ENCODE results near the gene SULT1A3.
"Not testable (repeated sequence)": the region's sequence is repeated elsewhere in the genome, so short reads cannot be mapped to it uniquely, and the experiment has no call there.

The SULT1A3 gene

GRCh38 chr16:30197001-30197400 lies 2.1 kb upstream of the SULT1A3 start:
- H3K4me3 Mint-ChIP-seq; H3K36me3 Mint-ChIP-seq (ENCODE audit: low read depth); H3K9me3 Mint-ChIP-seq; H3K27me3 Mint-ChIP-seq (ENCODE audit: low read depth); H3K4me1 Mint-ChIP-seq (ENCODE audit: low read depth); H3K27ac Mint-ChIP-seq: not testable (repeated sequence)

GRCh38 chr16:30199608-30200343 lies 721 bp downstream of the SULT1A3 start:
- H3K36me3 Mint-ChIP-seq (ENCODE audit: low read depth); H3K27me3 Mint-ChIP-seq (ENCODE audit: low read depth); H3K4me3 Mint-ChIP-seq; H3K27ac Mint-ChIP-seq; H3K9me3 Mint-ChIP-seq; H3K4me1 Mint-ChIP-seq (ENCODE audit: low read depth): not testable (repeated sequence)

GRCh38 chr16:30205541-30206236 lies 6.6 kb downstream of the SULT1A3 start:
- H3K27me3 Mint-ChIP-seq (ENCODE audit: low read depth); H3K4me1 Mint-ChIP-seq (ENCODE audit: low read depth); H3K9me3 Mint-ChIP-seq; H3K4me3 Mint-ChIP-seq; H3K36me3 Mint-ChIP-seq (ENCODE audit: low read depth); H3K27ac Mint-ChIP-seq: not testable (repeated sequence)

- not testable (repeated sequence) for H3K4me1 Mint-ChIP-seq (ENCODE audit: low read depth); H3K4me3 Mint-ChIP-seq; H3K27ac Mint-ChIP-seq; H3K27me3 Mint-ChIP-seq (ENCODE audit: low read depth); H3K9me3 Mint-ChIP-seq; H3K36me3 Mint-ChIP-seq (ENCODE audit: low read depth)
These were observed 7.2 kb downstream of the SULT1A3 start for GRCh38 chr16:30206252-30206651.

- H3K9me3 Mint-ChIP-seq; H3K27me3 Mint-ChIP-seq (ENCODE audit: low read depth); H3K4me1 Mint-ChIP-seq (ENCODE audit: low read depth); H3K27ac Mint-ChIP-seq; H3K4me3 Mint-ChIP-seq; H3K36me3 Mint-ChIP-seq (ENCODE audit: low read depth): not testable (repeated sequence)
These were observed 8.1 kb downstream of the SULT1A3 start for GRCh38 chr16:30207063-30207704.

GRCh38 chr16:30209032-30209431 lies 10.0 kb downstream of the SULT1A3 start:
- not testable (repeated sequence) for H3K9me3 Mint-ChIP-seq; H3K27ac Mint-ChIP-seq; H3K27me3 Mint-ChIP-seq (ENCODE audit: low read depth); H3K4me1 Mint-ChIP-seq (ENCODE audit: low read depth); H3K36me3 Mint-ChIP-seq (ENCODE audit: low read depth); H3K4me3 Mint-ChIP-seq

GRCh38 chr16:30211414-30211813 lies 12.4 kb downstream of the SULT1A3 start:
- not testable (repeated sequence) for H3K27me3 Mint-ChIP-seq (ENCODE audit: low read depth); H3K4me1 Mint-ChIP-seq (ENCODE audit: low read depth); H3K9me3 Mint-ChIP-seq; H3K27ac Mint-ChIP-seq; H3K36me3 Mint-ChIP-seq (ENCODE audit: low read depth); H3K4me3 Mint-ChIP-seq

- H3K27me3 Mint-ChIP-seq (ENCODE audit: low read depth); H3K4me1 Mint-ChIP-seq (ENCODE audit: low read depth); H3K36me3 Mint-ChIP-seq (ENCODE audit: low read depth); H3K9me3 Mint-ChIP-seq; H3K27ac Mint-ChIP-seq; H3K4me3 Mint-ChIP-seq: not testable (repeated sequence)
These were observed 18.0 kb downstream of the SULT1A3 start for GRCh38 chr16:30217082-30217481.

GRCh38 chr16:30248379-30248778 lies 49.3 kb downstream of the SULT1A3 start, which contains the start of gene NPIPB13:
NPIPB13 (minus strand) TSS chr16:30248479; CDS start chr16:30245573, 2,906 bp downstream.
- not testable (repeated sequence) for H3K4me3 Mint-ChIP-seq; H3K27me3 Mint-ChIP-seq (ENCODE audit: low read depth); H3K4me1 Mint-ChIP-seq (ENCODE audit: low read depth)

More at GRCh38 chr16:30248379-30248778, 49.3 kb downstream of the SULT1A3 start, which contains the start of gene NPIPB13:
- not testable (repeated sequence) for H3K9me3 Mint-ChIP-seq; H3K27ac Mint-ChIP-seq; H3K36me3 Mint-ChIP-seq (ENCODE audit: low read depth)
